ENCODE data around the gene RTKN2.
A peak's percentile ranks its signal among the peaks of the same experiment; 100 is the strongest.
"Not testable (repeated sequence)": the region's sequence is repeated elsewhere in the genome, so short reads cannot be mapped to it uniquely, and the experiment has no call there.

DNA sequence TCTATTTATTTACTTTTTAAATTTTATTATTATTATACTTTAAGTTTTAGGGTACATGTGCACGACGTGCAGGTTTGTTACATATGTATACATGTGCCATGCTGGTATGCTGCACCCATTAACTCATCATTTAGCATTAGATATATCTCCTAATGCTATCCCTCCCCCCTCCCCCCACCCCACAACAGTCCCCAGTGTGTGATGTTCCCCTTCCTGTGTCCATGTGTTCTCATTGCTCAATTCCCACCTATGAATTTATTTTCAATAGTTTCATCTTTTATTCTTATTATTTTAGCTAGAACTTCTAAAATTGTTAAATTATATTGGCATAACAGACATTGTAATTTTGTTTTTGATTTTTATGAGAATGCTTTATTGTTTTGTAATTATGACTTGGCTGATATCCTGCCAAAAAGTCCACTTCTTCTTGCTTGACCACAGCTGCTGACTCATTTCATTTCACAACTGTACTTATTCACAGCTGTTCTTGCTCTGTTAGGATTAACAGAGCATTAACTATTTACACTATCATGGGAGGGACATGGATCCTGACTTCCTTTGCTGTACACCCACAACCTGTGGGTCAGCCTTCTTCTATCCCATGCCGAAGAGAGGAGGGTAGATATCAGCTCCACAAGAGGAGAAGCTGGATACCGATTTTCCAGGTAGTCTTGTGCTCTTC, 25.5 kb downstream of the RTKN2 start:
- TF ChIP-seq, protein P1, sequence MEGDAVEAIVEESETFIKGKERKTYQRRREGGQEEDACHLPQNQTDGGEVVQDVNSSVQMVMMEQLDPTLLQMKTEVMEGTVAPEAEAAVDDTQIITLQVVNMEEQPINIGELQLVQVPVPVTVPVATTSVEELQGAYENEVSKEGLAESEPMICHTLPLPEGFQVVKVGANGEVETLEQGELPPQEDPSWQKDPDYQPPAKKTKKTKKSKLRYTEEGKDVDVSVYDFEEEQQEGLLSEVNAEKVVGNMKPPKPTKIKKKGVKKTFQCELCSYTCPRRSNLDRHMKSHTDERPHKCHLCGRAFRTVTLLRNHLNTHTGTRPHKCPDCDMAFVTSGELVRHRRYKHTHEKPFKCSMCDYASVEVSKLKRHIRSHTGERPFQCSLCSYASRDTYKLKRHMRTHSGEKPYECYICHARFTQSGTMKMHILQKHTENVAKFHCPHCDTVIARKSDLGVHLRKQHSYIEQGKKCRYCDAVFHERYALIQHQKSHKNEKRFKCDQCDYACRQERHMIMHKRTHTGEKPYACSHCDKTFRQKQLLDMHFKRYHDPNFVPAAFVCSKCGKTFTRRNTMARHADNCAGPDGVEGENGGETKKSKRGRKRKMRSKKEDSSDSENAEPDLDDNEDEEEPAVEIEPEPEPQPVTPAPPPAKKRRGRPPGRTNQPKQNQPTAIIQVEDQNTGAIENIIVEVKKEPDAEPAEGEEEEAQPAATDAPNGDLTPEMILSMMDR (IDR thresholded peaks at IDR 0.05): not testable (repeated sequence)
- TF ChIP-seq EP300 (IDR thresholded peaks at IDR 0.05): peak in 1 of 4 donors; percentile 80
